ENCODE results near the gene ADISSP. TPM values are rescaled to one million over a fixed set of nuclear protein-coding genes. Genes with fewer than 3 reads are reported as not detected.

ADISSP gene
- total RNA-seq, 1 donor from 2014 or later, result 18.0 TPM

GRCh38 chr20:3798373-3798768 is 30.8 kb upstream of the ADISSP start:
- H3K4me1 Mint-ChIP-seq (ENCODE audit: unreplicated experiment), result peaks cover 13% of the 10 kb centered on the region
- no peak overlapping the region for H3K4me3 Mint-ChIP-seq (ENCODE audit: unreplicated experiment)
- H3K9me3 Mint-ChIP-seq (ENCODE audit: unreplicated experiment), result no peaks in the 10 kb centered on the region
- H3K27me3 Mint-ChIP-seq (ENCODE audit: unreplicated experiment), result peaks cover 12% of the 10 kb centered on the region
- DNase-seq (ENCODE audit: low spot score), result no peak
- TF ChIP-seq CTCF (IDR thresholded peaks at IDR 0.05; ENCODE audit: unreplicated experiment), result no peak
- H3K27ac Mint-ChIP-seq (ENCODE audit: unreplicated experiment), result no peak overlapping the region
- H3K36me3 Mint-ChIP-seq (ENCODE audit: low read depth, unreplicated experiment), result peaks cover 6% of the 10 kb centered on the region

- H3K4me1 Mint-ChIP-seq (ENCODE audit: unreplicated experiment), result peaks cover 13% of the 10 kb centered on the region
- H3K27ac Mint-ChIP-seq (ENCODE audit: unreplicated experiment), result no peak overlapping the region
- H3K4me3 Mint-ChIP-seq (ENCODE audit: unreplicated experiment), result peak overlapping the region; percentile 73
- no peak for DNase-seq (ENCODE audit: low spot score)
- peaks cover 12% of the 10 kb centered on the region for H3K27me3 Mint-ChIP-seq (ENCODE audit: unreplicated experiment)
- H3K9me3 Mint-ChIP-seq (ENCODE audit: unreplicated experiment), result no peaks in the 10 kb centered on the region
- no peak for TF ChIP-seq CTCF (IDR thresholded peaks at IDR 0.05; ENCODE audit: unreplicated experiment)
- H3K36me3 Mint-ChIP-seq (ENCODE audit: low read depth, unreplicated experiment), result peaks cover 4% of the 10 kb centered on the region
These were observed 30.2 kb upstream of the ADISSP start for GRCh38 chr20:3797592-3798372.

GRCh38 chr20:3797226-3797545 is 29.6 kb upstream of the ADISSP start:
- TF ChIP-seq CTCF (IDR thresholded peaks at IDR 0.05; ENCODE audit: unreplicated experiment), result no peak
- H3K4me3 Mint-ChIP-seq (ENCODE audit: unreplicated experiment), result peak overlapping the region; percentile 67
- H3K27ac Mint-ChIP-seq (ENCODE audit: unreplicated experiment), result no peak overlapping the region
- H3K36me3 Mint-ChIP-seq (ENCODE audit: low read depth, unreplicated experiment), result no peaks in the 10 kb centered on the region
- DNase-seq (ENCODE audit: low spot score), result no peak
- peaks cover 13% of the 10 kb centered on the region for H3K4me1 Mint-ChIP-seq (ENCODE audit: unreplicated experiment)
- H3K9me3 Mint-ChIP-seq (ENCODE audit: unreplicated experiment), result no peaks in the 10 kb centered on the region
- H3K27me3 Mint-ChIP-seq (ENCODE audit: unreplicated experiment), result peaks cover 12% of the 10 kb centered on the region

GRCh38 chr20:3796477-3797225 is 29.1 kb upstream of the ADISSP start:
- no peak for TF ChIP-seq CTCF (IDR thresholded peaks at IDR 0.05; ENCODE audit: unreplicated experiment)
- Mint-ChIP-seq H3K4me1 (ENCODE audit: unreplicated experiment) (peaks cover 13% of the 10 kb centered on the region), H3K4me3 (ENCODE audit: unreplicated experiment) (peak overlapping the region; percentile 67), H3K36me3 (ENCODE audit: low read depth, unreplicated experiment) (no peaks in the 10 kb centered on the region), H3K9me3 (ENCODE audit: unreplicated experiment) (no peaks in the 10 kb centered on the region), H3K27ac (ENCODE audit: unreplicated experiment) (no peak overlapping the region), H3K27me3 (ENCODE audit: unreplicated experiment) (peaks cover 12% of the 10 kb centered on the region)
- DNase-seq (ENCODE audit: low spot score), result no peak
